WTC11 (cell line): ENCODE data around the gene UBASH3A. TPM values are rescaled to one million over a fixed set of nuclear protein-coding genes. Genes with fewer than 3 reads are reported as not detected.

Experiments used
- ATAC-seq: fragments of 200-7000 bp; cut with Tn5 transposase; 2 replicates; pipeline ENCODE4 v1.10.0; 2021; ENCODE audit warnings: mild to moderate bottlenecking, moderate library complexity
- CTCF ChIA-PET: fragments of 300-600 bp; sonication (Branson Sonifier 250); formaldehyde crosslinking; loops from one replicate; lab custom pipeline; 2021; ENCODE audit warnings: antibody characterized with exemption; lab: Charles Lee
- POLR2A ChIA-PET: fragments of 350-600 bp; sonication (Branson Sonifier 250); formaldehyde crosslinking; loops from one replicate; lab custom pipeline; 2021; ENCODE audit warnings: antibody characterized with exemption; lab: Charles Lee
- DNase-seq: peaks from one replicate; pipeline ENCODE4 v3.0.0; 2021; ENCODE audit warnings: low spot score
- H3K27ac Mint-ChIP-seq: 2 replicates; pipeline ENCODE4 v1.8.0; 2021; ENCODE audit warnings: mixed read lengths
- H3K27me3 Mint-ChIP-seq: 2 replicates; pipeline ENCODE4 v1.8.0; 2021; ENCODE audit warnings: low read depth, mild to moderate bottlenecking, moderate library complexity, mixed read lengths
- H3K36me3 Mint-ChIP-seq: 2 replicates; pipeline ENCODE4 v1.8.0; 2021; ENCODE audit warnings: mixed read lengths
- H3K4me1 Mint-ChIP-seq: 2 replicates; pipeline ENCODE4 v1.8.0; 2022; ENCODE audit warnings: mixed read lengths
- H3K4me3 Mint-ChIP-seq: 2 replicates; pipeline ENCODE4 v1.8.0; 2021; ENCODE audit warnings: mild to moderate bottlenecking, moderate library complexity, mixed read lengths
- H3K9me3 Mint-ChIP-seq: 2 replicates; pipeline ENCODE4 v1.8.0; 2021; ENCODE audit warnings: mixed read lengths
- CREB1 ChIP-seq: sonication (generic); formaldehyde crosslinking; IDR thresholded peaks from 2 replicates; pipeline ENCODE4 v1.8.0; 2023; ENCODE audit warnings: mild to moderate bottlenecking, missing genetic modification reagents
- ETV6 ChIP-seq: sonication (generic); formaldehyde crosslinking; IDR thresholded peaks from 2 replicates; pipeline ENCODE4 v1.8.1; 2022; ENCODE audit warnings: mild to moderate bottlenecking, missing genetic modification reagents
- GABPB1 ChIP-seq: sonication (generic); formaldehyde crosslinking; IDR thresholded peaks from 2 replicates; pipeline ENCODE4 v1.8.1; 2023; ENCODE audit warnings: mild to moderate bottlenecking, missing genetic modification reagents
- JUN ChIP-seq: sonication (generic); formaldehyde crosslinking; IDR thresholded peaks from 2 replicates; pipeline ENCODE4 v1.8.0; 2023; ENCODE audit warnings: mild to moderate bottlenecking, missing genetic modification reagents
- NFE2L1 ChIP-seq: sonication (generic); formaldehyde crosslinking; IDR thresholded peaks from 2 replicates; pipeline ENCODE4 v1.8.1; 2023; ENCODE audit warnings: missing genetic modification reagents
- RELA ChIP-seq: sonication (generic); formaldehyde crosslinking; IDR thresholded peaks from 2 replicates; pipeline ENCODE4 v1.8.1; 2022; ENCODE audit warnings: missing genetic modification reagents, mild to moderate bottlenecking, borderline replicate concordance
- SMAD4 ChIP-seq: sonication (generic); formaldehyde crosslinking; IDR thresholded peaks from 2 replicates; pipeline ENCODE4 v1.8.0; 2022; ENCODE audit warnings: mild to moderate bottlenecking, missing genetic modification reagents
- TEAD1 ChIP-seq: sonication (generic); formaldehyde crosslinking; IDR thresholded peaks from 2 replicates; pipeline ENCODE4 v1.8.0; 2022; ENCODE audit warnings: mild to moderate bottlenecking, missing genetic modification reagents
- TEAD4 ChIP-seq: sonication (generic); formaldehyde crosslinking; IDR thresholded peaks from 2 replicates; pipeline ENCODE4 v1.8.0; 2022; ENCODE audit warnings: mild to moderate bottlenecking, missing genetic modification reagents
- ZNF121 ChIP-seq: sonication (generic); formaldehyde crosslinking; IDR thresholded peaks from 2 replicates; pipeline ENCODE4 v1.8.0; 2023; ENCODE audit warnings: missing genetic modification reagents
- ZNF232 ChIP-seq: sonication (generic); formaldehyde crosslinking; IDR thresholded peaks from 2 replicates; pipeline ENCODE4 v1.8.0; 2022; ENCODE audit warnings: mild to moderate bottlenecking, missing genetic modification reagents
- ZNF423 ChIP-seq: fragments of 250-450 bp; sonication (Bioruptor Pico); IDR thresholded peaks from 2 replicates; pipeline ENCODE4 v2.1.2; 2022; ENCODE audit warnings: mild to moderate bottlenecking, moderate library complexity
- total RNA-seq: library from RNA; stranded (reverse); gene quantifications from 3 replicates; pipeline ENCODE4 v1.2.3, GENCODE V29; 2021
- TF ChIP-seq, protein P1 (sequence below): fragments of 250-450 bp; sonication (Bioruptor Pico); IDR thresholded peaks from 2 replicates; pipeline ENCODE4 v1.9.0; 2021; ENCODE audit warnings: mild to moderate bottlenecking, borderline replicate concordance
- TF ChIP-seq, protein P2 (sequence below): sonication (generic); formaldehyde crosslinking; IDR thresholded peaks from 2 replicates; pipeline ENCODE4 v1.8.1; 2023; ENCODE audit warnings: mild to moderate bottlenecking, missing genetic modification reagents
- TF ChIP-seq, protein P3 (sequence below): sonication (generic); formaldehyde crosslinking; IDR thresholded peaks from 2 replicates; pipeline ENCODE4 v1.8.0; 2022; ENCODE audit warnings: mild to moderate bottlenecking, missing genetic modification reagents

UBASH3A gene
- total RNA-seq, 1 experiment from 2014 or later = not detected

DNA sequence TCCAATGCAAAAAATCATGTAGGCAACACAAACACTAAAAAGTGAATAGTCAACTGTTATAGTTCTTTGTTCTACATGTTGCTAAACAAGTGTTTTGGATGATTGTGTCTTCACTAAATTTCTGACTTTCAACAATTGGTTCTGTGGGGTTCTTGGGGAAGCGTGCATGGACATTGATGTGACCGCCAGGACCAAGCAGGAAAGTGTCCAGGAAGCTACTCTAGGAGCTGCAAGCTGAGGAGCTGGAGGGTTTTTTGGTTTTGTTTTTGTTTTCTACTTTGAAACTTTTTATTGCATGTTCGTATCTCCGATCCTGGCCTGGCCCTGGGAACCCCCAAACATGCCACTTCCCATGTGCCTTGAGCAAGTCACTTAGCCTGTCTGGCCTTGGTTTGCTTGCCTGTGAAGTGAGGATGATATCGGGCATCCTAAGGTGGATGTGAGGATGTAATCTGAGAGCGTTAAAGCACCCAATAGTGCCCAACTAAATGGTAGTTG is 15.8 kb upstream of the UBASH3A start (continued):
- TF ChIP-seq, protein P1, sequence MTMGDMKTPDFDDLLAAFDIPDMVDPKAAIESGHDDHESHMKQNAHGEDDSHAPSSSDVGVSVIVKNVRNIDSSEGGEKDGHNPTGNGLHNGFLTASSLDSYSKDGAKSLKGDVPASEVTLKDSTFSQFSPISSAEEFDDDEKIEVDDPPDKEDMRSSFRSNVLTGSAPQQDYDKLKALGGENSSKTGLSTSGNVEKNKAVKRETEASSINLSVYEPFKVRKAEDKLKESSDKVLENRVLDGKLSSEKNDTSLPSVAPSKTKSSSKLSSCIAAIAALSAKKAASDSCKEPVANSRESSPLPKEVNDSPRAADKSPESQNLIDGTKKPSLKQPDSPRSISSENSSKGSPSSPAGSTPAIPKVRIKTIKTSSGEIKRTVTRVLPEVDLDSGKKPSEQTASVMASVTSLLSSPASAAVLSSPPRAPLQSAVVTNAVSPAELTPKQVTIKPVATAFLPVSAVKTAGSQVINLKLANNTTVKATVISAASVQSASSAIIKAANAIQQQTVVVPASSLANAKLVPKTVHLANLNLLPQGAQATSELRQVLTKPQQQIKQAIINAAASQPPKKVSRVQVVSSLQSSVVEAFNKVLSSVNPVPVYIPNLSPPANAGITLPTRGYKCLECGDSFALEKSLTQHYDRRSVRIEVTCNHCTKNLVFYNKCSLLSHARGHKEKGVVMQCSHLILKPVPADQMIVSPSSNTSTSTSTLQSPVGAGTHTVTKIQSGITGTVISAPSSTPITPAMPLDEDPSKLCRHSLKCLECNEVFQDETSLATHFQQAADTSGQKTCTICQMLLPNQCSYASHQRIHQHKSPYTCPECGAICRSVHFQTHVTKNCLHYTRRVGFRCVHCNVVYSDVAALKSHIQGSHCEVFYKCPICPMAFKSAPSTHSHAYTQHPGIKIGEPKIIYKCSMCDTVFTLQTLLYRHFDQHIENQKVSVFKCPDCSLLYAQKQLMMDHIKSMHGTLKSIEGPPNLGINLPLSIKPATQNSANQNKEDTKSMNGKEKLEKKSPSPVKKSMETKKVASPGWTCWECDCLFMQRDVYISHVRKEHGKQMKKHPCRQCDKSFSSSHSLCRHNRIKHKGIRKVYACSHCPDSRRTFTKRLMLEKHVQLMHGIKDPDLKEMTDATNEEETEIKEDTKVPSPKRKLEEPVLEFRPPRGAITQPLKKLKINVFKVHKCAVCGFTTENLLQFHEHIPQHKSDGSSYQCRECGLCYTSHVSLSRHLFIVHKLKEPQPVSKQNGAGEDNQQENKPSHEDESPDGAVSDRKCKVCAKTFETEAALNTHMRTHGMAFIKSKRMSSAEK (CRISPR knock-in tag) = no peak
- TF ChIP-seq SMAD4 (CRISPR knock-in tag) (no peak), RELA (CRISPR knock-in tag) (no peak), ETV6 (no peak)
- TF ChIP-seq, protein P2, sequence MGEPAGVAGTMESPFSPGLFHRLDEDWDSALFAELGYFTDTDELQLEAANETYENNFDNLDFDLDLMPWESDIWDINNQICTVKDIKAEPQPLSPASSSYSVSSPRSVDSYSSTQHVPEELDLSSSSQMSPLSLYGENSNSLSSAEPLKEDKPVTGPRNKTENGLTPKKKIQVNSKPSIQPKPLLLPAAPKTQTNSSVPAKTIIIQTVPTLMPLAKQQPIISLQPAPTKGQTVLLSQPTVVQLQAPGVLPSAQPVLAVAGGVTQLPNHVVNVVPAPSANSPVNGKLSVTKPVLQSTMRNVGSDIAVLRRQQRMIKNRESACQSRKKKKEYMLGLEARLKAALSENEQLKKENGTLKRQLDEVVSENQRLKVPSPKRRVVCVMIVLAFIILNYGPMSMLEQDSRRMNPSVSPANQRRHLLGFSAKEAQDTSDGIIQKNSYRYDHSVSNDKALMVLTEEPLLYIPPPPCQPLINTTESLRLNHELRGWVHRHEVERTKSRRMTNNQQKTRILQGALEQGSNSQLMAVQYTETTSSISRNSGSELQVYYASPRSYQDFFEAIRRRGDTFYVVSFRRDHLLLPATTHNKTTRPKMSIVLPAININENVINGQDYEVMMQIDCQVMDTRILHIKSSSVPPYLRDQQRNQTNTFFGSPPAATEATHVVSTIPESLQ (CRISPR knock-in tag) = no peak

DNA sequence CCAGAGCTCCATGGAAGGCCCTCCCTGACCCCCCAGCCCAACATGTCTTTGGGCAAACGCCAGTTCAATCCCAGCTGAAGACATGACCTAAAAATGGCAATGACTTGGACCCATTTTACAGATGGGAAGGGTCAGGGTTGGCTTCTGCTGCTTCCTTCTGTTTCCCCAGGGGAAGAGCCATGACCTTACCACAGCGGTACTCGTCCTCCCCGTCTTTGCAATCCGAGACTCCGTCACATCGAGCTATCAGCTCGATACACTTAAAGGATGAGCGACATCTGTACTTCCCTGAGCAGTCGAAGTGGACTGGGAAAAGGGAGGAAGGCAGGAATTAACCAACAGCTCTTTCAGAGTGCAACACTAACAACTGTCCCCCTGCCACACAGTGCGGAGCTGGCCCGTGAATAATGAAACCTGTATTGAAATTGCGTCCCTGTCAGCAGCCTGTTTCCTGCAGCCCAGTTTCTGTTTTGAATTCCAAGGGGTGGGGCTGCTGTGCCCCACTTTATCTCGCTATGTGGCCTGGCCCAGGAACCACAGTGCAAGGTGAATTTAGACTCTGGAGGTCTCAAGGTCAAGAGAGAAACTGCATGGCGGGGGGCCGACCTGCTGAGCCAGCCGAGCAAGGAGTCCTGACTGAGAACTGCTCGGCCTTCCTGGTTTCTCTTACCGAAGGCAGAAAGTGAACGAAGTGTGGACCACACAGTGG is 14.8 kb upstream of the UBASH3A start:
- ChIA-PET POLR2A (interaction anchor here (1.0 kb wide), 1 partner anchor 14 kb away, joined by 3 read pairs; no protein-coding TSS in a partner anchor), CTCF (interaction anchor here (0.6 to 2.9 kb wide), 7 partner anchors 14 to 79 kb away, joined by 3 to 20 read pairs (median 4); no protein-coding TSS in a partner anchor)
- ATAC-seq = peak; percentile 54
- Mint-ChIP-seq H3K9me3 (0 out of 2 replicates have a peak, but pooled peaks cover 5% of the 10 kb centered on the region), H3K36me3 (no peaks in the 10 kb centered on the region; the same call in 1 of the 2 replicates), H3K4me1 (peaks cover 31% of the 10 kb centered on the region), H3K4me3 (no peak overlapping the region; the same call in 1 of the 2 replicates), H3K27ac (peak overlapping the region; percentile 74), H3K27me3 (peaks cover 8% of the 10 kb centered on the region; the same call in 1 of the 2 replicates)
- peak; percentile 52 for DNase-seq
- TF ChIP-seq ZNF232 (CRISPR knock-in tag) (no peak), ZNF423 (peak; percentile 52; the same call in 1 of the 2 replicates), TEAD4 (CRISPR knock-in tag) (peak; percentile 87), NFE2L1 (CRISPR knock-in tag) (no peak), TEAD1 (CRISPR knock-in tag) (peak; percentile 71)

DNA sequence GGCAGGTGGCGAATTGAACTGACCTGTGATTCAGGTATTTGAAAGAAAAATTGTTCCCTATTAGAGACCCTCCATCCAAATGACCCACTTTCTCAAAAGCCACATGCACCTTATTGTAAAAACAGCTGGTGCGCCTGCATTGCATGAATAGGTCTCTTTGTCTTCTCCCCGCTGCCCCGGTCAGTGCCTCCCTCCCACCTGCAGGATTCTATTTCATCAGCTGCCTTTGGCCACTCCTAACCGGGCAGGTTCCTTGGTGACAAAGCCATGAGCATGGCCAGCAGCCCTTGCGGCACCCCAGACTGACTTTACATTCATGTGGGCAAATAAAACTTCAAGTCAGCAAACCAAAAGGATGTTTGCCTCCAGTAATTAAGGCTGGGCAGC is 14.3 kb upstream of the UBASH3A start:
- TF ChIP-seq JUN (CRISPR knock-in tag) = no peak
- no peak for TF ChIP-seq CREB1
- TF ChIP-seq GABPB1 (CRISPR knock-in tag) = peak; percentile 98
- TF ChIP-seq ZNF121 = no peak
- no peak for TF ChIP-seq ZNF423
- TF ChIP-seq, protein P3, sequence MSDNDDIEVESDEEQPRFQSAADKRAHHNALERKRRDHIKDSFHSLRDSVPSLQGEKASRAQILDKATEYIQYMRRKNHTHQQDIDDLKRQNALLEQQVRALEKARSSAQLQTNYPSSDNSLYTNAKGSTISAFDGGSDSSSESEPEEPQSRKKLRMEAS (CRISPR knock-in tag) = peak; percentile 56; the same call in 1 of the 2 replicates
- TF ChIP-seq, all 79 proteins: peak for 2
- ATAC-seq (peak; percentile 61), DNase-seq (peak; percentile 38)
- Mint-ChIP-seq H3K27me3 (peaks cover 8% of the 10 kb centered on the region; the same call in 1 of the 2 replicates), H3K4me1 (peaks cover 31% of the 10 kb centered on the region), H3K4me3 (no peak overlapping the region), H3K9me3 (0 out of 2 replicates have a peak, but pooled peaks cover 5% of the 10 kb centered on the region), H3K36me3 (no peaks in the 10 kb centered on the region; the same call in 1 of the 2 replicates), H3K27ac (peak overlapping the region; percentile 74)
- CTCF ChIA-PET = interaction anchor here (0.6 to 2.9 kb wide), 8 partner anchors 15 to 205 kb away, joined by 3 to 20 read pairs (median 4); no protein-coding TSS in a partner anchor
- POLR2A ChIA-PET = interaction anchor here (1.0 kb wide), 1 partner anchor 15 kb away, joined by 3 read pairs; no protein-coding TSS in a partner anchor
